Activated CD8-positive, alpha-beta memory T cell treated with anti-CD3 and anti-CD28 coated beads, Interleukin-2, amount 10 ng/mL, durations not matched to agents 7 days and 5 days (primary cell): ENCODE results near the gene SPSB3. TPM values are rescaled to one million over a fixed set of nuclear protein-coding genes. Genes with fewer than 3 reads are reported as not detected.
A peak's percentile ranks its signal among the peaks of the same experiment; 100 is the strongest.
"Not testable (repeated sequence)": the region's sequence is repeated elsewhere in the genome, so short reads cannot be mapped to it uniquely, and the experiment has no call there.

Experiments used
- ATAC-seq: fragments of 150-1000 bp; cut with Tn5 transposase; one replicate; pipeline ENCODE4 v1.10.0; 2021; ENCODE audit warnings: moderate library complexity
- CTCF ChIA-PET: fragments of 350-600 bp; sonication (Branson Sonifier 250); formaldehyde crosslinking; loops from one replicate; lab custom pipeline; 2021; ENCODE audit warnings: antibody characterized with exemption; lab: Charles Lee
- DNase-seq: peaks from one replicate; pipeline ENCODE4 v3.0.0-alpha.2; 2020
- H3K27ac Mint-ChIP-seq: one replicate; pipeline ENCODE4 v1.8.0; 2021; ENCODE audit warnings: mild to moderate bottlenecking, mixed read lengths
- H3K27me3 Mint-ChIP-seq: one replicate; pipeline ENCODE4 v1.8.0; 2021; ENCODE audit warnings: mixed read lengths
- H3K36me3 Mint-ChIP-seq: one replicate; pipeline ENCODE4 v1.8.0; 2021; ENCODE audit warnings: mild to moderate bottlenecking, mixed read lengths
- H3K4me1 Mint-ChIP-seq: one replicate; pipeline ENCODE4 v1.8.0; 2021; ENCODE audit warnings: mixed read lengths
- H3K4me3 Mint-ChIP-seq: one replicate; pipeline ENCODE4 v1.8.0; 2021; ENCODE audit warnings: mild to moderate bottlenecking, moderate library complexity, mixed read lengths
- H3K9me3 Mint-ChIP-seq: one replicate; pipeline ENCODE4 v1.8.0; 2022; ENCODE audit warnings: low read depth, mixed read lengths
- microRNA-seq: library from miRNA; unstranded; fragments of <30 nt; microRNA quantifications from one replicate; pipeline ENCODE4 v1.2.0, GENCODE V29; 2022
- total RNA-seq, 2 experiments: library from RNA; stranded (reverse); gene quantifications; one replicate each; pipeline ENCODE4 v1.2.3, GENCODE V29; 2021

Gene SPSB3
- total RNA-seq, 2 experiments from 2014 or later: 35.7 to 36.5 TPM

GRCh38 chr16:1734123-1734522 lies 48.2 kb downstream of the SPSB3 start:
- no peaks in the 10 kb centered on the region for H3K27me3 Mint-ChIP-seq
- no peak overlapping the region for H3K4me3 Mint-ChIP-seq
- no peak overlapping the region for H3K27ac Mint-ChIP-seq
- DNase-seq: no peak
- H3K9me3 Mint-ChIP-seq: peaks cover 4% of the 10 kb centered on the region
- CTCF ChIA-PET: no interaction called here
- H3K36me3 Mint-ChIP-seq: peaks cover 13% of the 10 kb centered on the region
- no peaks in the 10 kb centered on the region for H3K4me1 Mint-ChIP-seq
- ATAC-seq: no peak

GRCh38 chr16:1732551-1732987 lies 49.8 kb downstream of the SPSB3 start:
- ATAC-seq, H3K4me1 Mint-ChIP-seq, H3K27me3 Mint-ChIP-seq, H3K4me3 Mint-ChIP-seq, H3K27ac Mint-ChIP-seq, H3K9me3 Mint-ChIP-seq, DNase-seq: not testable (repeated sequence)
- H3K36me3 Mint-ChIP-seq: peaks cover 16% of the 10 kb centered on the region
- CTCF ChIA-PET: interaction anchor here (1.3 to 2.1 kb wide), 2 partner anchors 13 kb away, joined by 4 to 6 read pairs; no protein-coding TSS in a partner anchor

GRCh38 chr16:1732071-1732470 lies 50.3 kb downstream of the SPSB3 start:
- peaks cover 4% of the 10 kb centered on the region for H3K9me3 Mint-ChIP-seq
- CTCF ChIA-PET: interaction anchor here (1.3 to 2.1 kb wide), 2 partner anchors 12 to 14 kb away, joined by 4 to 6 read pairs; no protein-coding TSS in a partner anchor
- H3K4me3 Mint-ChIP-seq: no peak overlapping the region
- H3K36me3 Mint-ChIP-seq: peaks cover 18% of the 10 kb centered on the region
- H3K4me1 Mint-ChIP-seq: no peaks in the 10 kb centered on the region
- no peak for DNase-seq
- H3K27me3 Mint-ChIP-seq: no peaks in the 10 kb centered on the region
- H3K27ac Mint-ChIP-seq: no peak overlapping the region
- no peak for ATAC-seq

- H3K4me3 Mint-ChIP-seq: no peak overlapping the region
- no peaks in the 10 kb centered on the region for H3K27me3 Mint-ChIP-seq
- no peak for DNase-seq
- peaks cover 21% of the 10 kb centered on the region for H3K36me3 Mint-ChIP-seq
- H3K9me3 Mint-ChIP-seq: peaks cover 4% of the 10 kb centered on the region
- CTCF ChIA-PET: interaction anchor here (1.3 kb wide), 1 partner anchor 14 kb away, joined by 4 read pairs; no protein-coding TSS in a partner anchor
- no peak for ATAC-seq
- no peak overlapping the region for H3K27ac Mint-ChIP-seq
- H3K4me1 Mint-ChIP-seq: peaks cover 2% of the 10 kb centered on the region
These were observed 50.8 kb downstream of the SPSB3 start for GRCh38 chr16:1731603-1732002.

GRCh38 chr16:1731073-1731472 lies 51.3 kb downstream of the SPSB3 start:
- peaks cover 21% of the 10 kb centered on the region for H3K36me3 Mint-ChIP-seq
- H3K9me3 Mint-ChIP-seq: peaks cover 4% of the 10 kb centered on the region
- no peak overlapping the region for H3K27ac Mint-ChIP-seq
- H3K27me3 Mint-ChIP-seq: no peaks in the 10 kb centered on the region
- DNase-seq: no peak
- H3K4me1 Mint-ChIP-seq: peaks cover 2% of the 10 kb centered on the region
- no peak overlapping the region for H3K4me3 Mint-ChIP-seq
- ATAC-seq: no peak
- CTCF ChIA-PET: no interaction called here

GRCh38 chr16:1729445-1729844 lies 52.9 kb downstream of the SPSB3 start:
- no peak overlapping the region for H3K4me3 Mint-ChIP-seq
- H3K9me3 Mint-ChIP-seq: no peaks in the 10 kb centered on the region
- no peaks in the 10 kb centered on the region for H3K27me3 Mint-ChIP-seq
- DNase-seq (no peak), ATAC-seq (no peak)
- H3K4me1 Mint-ChIP-seq: peaks cover 2% of the 10 kb centered on the region
- CTCF ChIA-PET: no interaction called here
- H3K36me3 Mint-ChIP-seq: peaks cover 21% of the 10 kb centered on the region
- H3K27ac Mint-ChIP-seq: no peak overlapping the region

GRCh38 chr16:1729026-1729425 lies 53.3 kb downstream of the SPSB3 start:
- Mint-ChIP-seq H3K27me3 (no peaks in the 10 kb centered on the region), H3K36me3 (peaks cover 21% of the 10 kb centered on the region), H3K9me3 (no peaks in the 10 kb centered on the region), H3K4me1 (peaks cover 2% of the 10 kb centered on the region), H3K4me3 (no peak overlapping the region), H3K27ac (no peak overlapping the region)
- no peak for ATAC-seq
- CTCF ChIA-PET: interaction anchor here (1.4 kb wide), 1 partner anchor 23 kb away, joined by 4 read pairs; the partner anchor contains the start of gene MAPK8IP3
- DNase-seq: no peak

- Mint-ChIP-seq H3K36me3 (peaks cover 14% of the 10 kb centered on the region), H3K9me3 (no peaks in the 10 kb centered on the region), H3K27me3 (no peaks in the 10 kb centered on the region), H3K27ac (no peak overlapping the region), H3K4me3 (no peak overlapping the region), H3K4me1 (peaks cover 11% of the 10 kb centered on the region)
- DNase-seq (no peak), ATAC-seq (no peak)
- CTCF ChIA-PET: interaction anchor here (1.4 kb wide), 1 partner anchor 22 kb away, joined by 4 read pairs; the partner anchor contains the start of gene MAPK8IP3
These were observed 54.4 kb downstream of the SPSB3 start for GRCh38 chr16:1727651-1728624.

Small RNA genes within 50 kb of the gene (microRNA-seq; reads per million reads assigned to microRNA genes)
- gene MIR3177: 5.5 reads per million, percentile 15 among the genes with 10 or more reads in this experiment

Other genes starting within 250 kb of the SPSB3 start
- 10 to 100 TPM; 34.7 to 37.1 TPM for gene TMEM204, start 248.9 kb downstream of the SPSB3 start, total RNA-seq
- gene IFT140, start 170.5 kb downstream of the SPSB3 start, total RNA-seq: 1 to 10 TPM; 6.3 to 8.3 TPM
- gene CRAMP1, start 170.2 kb downstream of the SPSB3 start, total RNA-seq: 10 to 100 TPM; 26.8 to 31.1 TPM
- gene JPT2, start 104.3 kb downstream of the SPSB3 start, total RNA-seq: 10 to 100 TPM; 55.0 to 62.4 TPM
- gene MAPK8IP3, start 76.4 kb downstream of the SPSB3 start, total RNA-seq: 100 to 1,000 TPM in 1 of 2 experiments, 10 to 100 TPM in 1; 78.9 to 101 TPM
- 10 to 100 TPM; 46.0 to 50.4 TPM for gene NME3, start 11.0 kb downstream of the SPSB3 start, total RNA-seq
- 10 to 100 TPM; 22.3 to 34.6 TPM for gene EME2, start 9.8 kb downstream of the SPSB3 start, total RNA-seq
- 100 to 1,000 TPM; 134 to 154 TPM for gene MRPS34, start 9.4 kb downstream of the SPSB3 start, total RNA-seq
- gene NUBP2, start 389 bp upstream of the SPSB3 start, total RNA-seq: 10 to 100 TPM; 52.5 to 64.0 TPM
- not detected for gene IGFALS, start 11.1 kb upstream of the SPSB3 start, total RNA-seq
- 10 to 100 TPM; 44.1 to 44.2 TPM for gene HAGH, start 44.3 kb upstream of the SPSB3 start, total RNA-seq
- gene FAHD1, start 44.6 kb upstream of the SPSB3 start, total RNA-seq: 10 to 100 TPM; 11.3 to 12.9 TPM
- not detected for gene MEIOB, start 89.6 kb upstream of the SPSB3 start, total RNA-seq
- gene HS3ST6, start 135.8 kb upstream of the SPSB3 start, total RNA-seq: not detected
- gene MSRB1, start 160.6 kb upstream of the SPSB3 start, total RNA-seq: 10 to 100 TPM; 14.5 to 19.8 TPM
- gene RPL3L, start 172.1 kb upstream of the SPSB3 start, total RNA-seq: under 1 TPM in 1 of 2 experiments, not detected in 1; 0.42 TPM
- 100 to 1,000 TPM; 148 to 158 TPM for gene NDUFB10, start 177.0 kb upstream of the SPSB3 start, total RNA-seq
- gene RPS2, start 182.3 kb upstream of the SPSB3 start, total RNA-seq: 1,000 to 10,000 TPM; 2,823 to 3,048 TPM
- gene RNF151, start 184.3 kb upstream of the SPSB3 start, total RNA-seq: not detected
- 10 to 100 TPM; 41.9 to 42.3 TPM for gene TBL3, start 189.5 kb upstream of the SPSB3 start, total RNA-seq
- under 1 TPM in 1 of 2 experiments, not detected in 1; 0.26 TPM for gene NOXO1, start 198.9 kb upstream of the SPSB3 start, total RNA-seq
- 10 to 100 TPM; 33.5 to 40.9 TPM for gene GFER, start 201.6 kb upstream of the SPSB3 start, total RNA-seq
- 10 to 100 TPM in 1 of 2 experiments, 1 to 10 TPM in 1; 6.4 to 17.6 TPM for gene SYNGR3, start 207.4 kb upstream of the SPSB3 start, total RNA-seq
- 10 to 100 TPM; 76.2 to 94.5 TPM for gene ZNF598, start 227.2 kb upstream of the SPSB3 start, total RNA-seq
- gene NPW, start 237.2 kb upstream of the SPSB3 start, total RNA-seq: 1 to 10 TPM; 1.1 to 6.3 TPM
- gene NHERF2, start 244.3 kb upstream of the SPSB3 start, total RNA-seq: 1 to 10 TPM; 1.3 to 2.2 TPM